Measurements from ENCODE around the gene VSNL1.
A peak's percentile ranks its signal among the peaks of the same experiment; 100 is the strongest.

VSNL1 gene

GRCh38 chr2:17614174-17614930 is 73.9 kb downstream of the VSNL1 start:
- no peak for DNase-seq (ENCODE audit: low read depth)

GRCh38 chr2:17615147-17615546 is 74.7 kb downstream of the VSNL1 start:
- DNase-seq (ENCODE audit: low read depth), result no peak

GRCh38 chr2:17615728-17616351 is 75.3 kb downstream of the VSNL1 start:
- no peak for DNase-seq (ENCODE audit: low read depth)

GRCh38 chr2:17616405-17616804 is 75.9 kb downstream of the VSNL1 start:
- DNase-seq (ENCODE audit: low read depth), result no peak

GRCh38 chr2:17617516-17617915 is 77.0 kb downstream of the VSNL1 start:
- DNase-seq (ENCODE audit: low read depth), result no peak

GRCh38 chr2:17617955-17618354 is 77.5 kb downstream of the VSNL1 start:
- DNase-seq (ENCODE audit: low read depth), result no peak

- DNase-seq (ENCODE audit: low read depth), result no peak
Measured at GRCh38 chr2:17620280-17620679, 79.8 kb downstream of the VSNL1 start.

- DNase-seq (ENCODE audit: low read depth), result no peak
Measured at GRCh38 chr2:17620841-17621240, 80.3 kb downstream of the VSNL1 start.

- DNase-seq (ENCODE audit: low read depth), result no peak
Measured at GRCh38 chr2:17621781-17622180, 81.3 kb downstream of the VSNL1 start.

GRCh38 chr2:17625446-17625845 is 85.0 kb downstream of the VSNL1 start:
- no peak for DNase-seq (ENCODE audit: low read depth)

- DNase-seq (ENCODE audit: low read depth), result no peak
Measured at GRCh38 chr2:17626986-17627385, 86.5 kb downstream of the VSNL1 start.

- no peak for DNase-seq (ENCODE audit: low read depth)
Measured at GRCh38 chr2:17627434-17627833, 86.9 kb downstream of the VSNL1 start.

- no peak for DNase-seq (ENCODE audit: low read depth)
Measured at GRCh38 chr2:17628349-17629261, 88.1 kb downstream of the VSNL1 start.

GRCh38 chr2:17630089-17630488 is 89.6 kb downstream of the VSNL1 start:
- DNase-seq (ENCODE audit: low read depth), result no peak

GRCh38 chr2:17634997-17635396 is 94.5 kb downstream of the VSNL1 start:
- DNase-seq (ENCODE audit: low read depth), result no peak

GRCh38 chr2:17636257-17636656 is 95.8 kb downstream of the VSNL1 start:
- no peak for DNase-seq (ENCODE audit: low read depth)

- no peak for DNase-seq (ENCODE audit: low read depth)
Measured at GRCh38 chr2:17637131-17637906, 96.8 kb downstream of the VSNL1 start.

GRCh38 chr2:17638196-17638743 is 97.8 kb downstream of the VSNL1 start:
- no peak for DNase-seq (ENCODE audit: low read depth)

- DNase-seq (ENCODE audit: low read depth), result no peak
Measured at GRCh38 chr2:17640406-17640805, 99.9 kb downstream of the VSNL1 start.

GRCh38 chr2:17643031-17643615 is 102.6 kb downstream of the VSNL1 start:
- DNase-seq (ENCODE audit: low read depth), result peak; percentile 75

- DNase-seq (ENCODE audit: low read depth), result no peak
Measured at GRCh38 chr2:17644997-17645720, 104.7 kb downstream of the VSNL1 start.

Data from GM04503 (cell line).